NCI-H82 treated with DMSO at 0.1 percent for 48 hours (cell line): ENCODE measurements around the gene SCAF1.
A peak's percentile ranks its signal among the peaks of the same experiment; 100 is the strongest.

Source experiments
- DNase-seq: peaks from one replicate; lab custom pipeline; 2025; ENCODE audit not compliant: unreplicated experiment; lab: John Stamatoyannopoulos, UW

Gene SCAF1

DNA sequence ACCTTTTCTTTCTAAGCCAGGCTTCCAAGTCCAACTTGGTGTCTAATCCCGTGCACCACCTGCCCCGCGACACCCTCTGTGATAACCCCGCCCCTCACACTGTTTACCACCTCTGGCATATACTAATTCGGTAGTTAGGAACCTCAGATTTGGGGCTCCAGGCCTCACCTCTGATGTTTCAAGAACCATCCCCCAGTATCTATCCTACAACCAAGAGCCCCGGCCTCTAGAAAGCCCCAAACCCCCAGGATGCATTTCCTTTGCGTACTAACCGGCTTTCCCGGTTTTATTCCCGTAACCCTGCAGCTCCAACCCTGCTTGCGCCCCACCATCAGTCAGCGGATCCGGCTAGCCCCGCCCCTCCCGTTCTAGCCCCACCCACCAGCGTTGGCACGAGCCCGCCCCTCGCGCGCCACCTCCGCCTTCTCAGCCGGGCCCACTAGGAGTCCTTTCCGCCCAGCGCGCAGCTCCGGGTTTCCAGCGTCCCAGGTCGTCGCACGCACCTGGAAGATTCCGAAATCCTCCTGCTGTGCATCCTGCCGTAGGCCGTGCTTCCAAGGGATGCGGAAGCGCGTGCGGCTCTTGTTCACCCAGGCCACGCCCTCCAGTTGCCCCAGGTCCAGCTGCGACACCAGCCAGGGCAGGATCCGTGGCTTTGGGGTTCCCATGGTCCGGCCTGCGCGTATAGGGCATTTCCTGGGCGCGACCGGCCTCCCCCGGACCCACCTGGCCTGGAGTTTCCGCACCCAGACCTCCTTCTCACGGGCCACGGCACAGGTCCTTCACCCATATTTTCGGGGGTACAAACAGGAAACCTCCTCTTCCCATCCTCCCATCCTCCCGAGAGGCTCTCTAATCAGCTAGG lies 22.4 kb downstream of the SCAF1 start:
- DNase-seq = peak; percentile 73

- no peak for DNase-seq
Observed at GRCh38 chr19:49665036-49665350, 23.0 kb downstream of the SCAF1 start.

DNA sequence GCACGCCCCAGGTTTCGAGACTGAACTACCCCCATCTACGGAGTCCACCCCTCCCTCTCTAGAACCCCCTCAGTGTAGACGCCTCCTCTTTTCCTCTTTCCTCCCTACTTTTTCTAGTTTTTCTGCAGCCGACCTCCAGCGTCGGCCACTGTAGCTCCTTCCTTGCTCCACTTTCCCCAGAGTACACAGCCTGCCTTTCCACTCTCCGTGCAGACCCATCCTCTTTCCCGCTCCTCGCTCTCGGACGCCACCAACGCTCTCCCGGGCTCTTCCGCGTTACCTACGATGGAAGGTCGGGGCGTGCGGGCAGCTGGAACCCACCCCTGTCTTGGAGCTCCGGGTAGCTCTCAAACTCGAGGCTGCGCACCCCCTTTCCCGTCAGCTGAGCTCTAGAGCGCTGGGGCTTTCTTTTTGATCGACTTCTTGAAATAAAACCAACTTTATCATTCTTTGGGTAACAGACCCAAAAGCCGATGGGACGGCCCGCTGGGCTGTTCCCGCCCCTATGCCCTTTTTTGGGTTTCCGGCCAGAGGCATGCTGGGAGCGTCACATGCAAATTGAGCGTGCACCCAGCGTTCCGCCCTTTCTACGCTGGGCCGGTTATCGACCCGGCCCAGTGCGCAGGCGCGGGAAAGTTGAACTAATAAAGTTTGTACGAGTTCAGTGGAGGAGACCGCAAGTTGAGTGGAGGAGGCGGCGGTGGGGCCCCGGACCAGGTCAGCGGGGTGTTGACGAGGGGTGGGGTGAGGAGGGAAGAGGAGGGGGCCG lies 23.5 kb downstream of the SCAF1 start, which contains the start of the genes BCL2L12 and IRF3:
TSS of gene BCL2L12 (plus strand) at position 583 of the 769 bp plus-strand sequence. CDS start 760 bp downstream, outside the sequence.
TSS of gene IRF3 (minus strand) at position 507 of the 769 bp plus-strand sequence. CDS start 1,019 bp downstream, outside the sequence.
- peak; percentile 85 for DNase-seq

DNA sequence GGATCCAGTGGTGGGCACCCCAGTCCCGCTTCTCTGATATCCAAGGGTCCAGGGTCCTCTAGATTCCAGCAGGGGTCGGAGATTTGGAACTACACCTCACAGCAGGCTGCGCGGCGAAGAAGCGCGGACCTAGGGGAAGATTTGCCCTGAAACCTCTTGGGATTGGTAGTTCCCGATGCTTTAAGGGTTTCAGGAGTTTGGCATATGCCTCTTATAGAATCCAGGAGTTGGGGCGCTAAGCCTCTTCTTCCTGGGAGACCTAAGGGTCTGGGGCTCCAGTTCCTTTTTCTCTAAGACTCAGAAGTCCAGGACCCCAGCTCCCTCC lies 24.1 kb downstream of the SCAF1 start:
- DNase-seq = no peak

DNA sequence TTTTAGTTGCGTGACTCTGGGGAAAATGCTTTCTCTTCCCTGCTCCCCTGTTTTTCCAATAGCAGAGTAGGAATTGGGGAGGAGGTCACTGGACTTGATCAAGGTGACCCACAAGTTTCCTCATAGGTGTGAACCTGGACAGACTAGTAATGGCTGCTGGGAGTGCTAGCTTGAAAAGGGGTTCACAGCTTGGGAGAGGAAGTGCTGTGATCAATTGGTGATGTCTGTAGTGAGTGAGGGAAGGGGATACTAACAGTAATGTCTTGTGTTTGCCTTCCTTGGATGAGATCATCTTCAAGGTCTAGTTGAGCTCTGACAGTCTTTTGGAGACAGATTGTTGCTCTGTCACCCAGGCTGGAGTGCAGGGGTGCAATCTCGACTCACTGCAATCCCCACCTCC lies 25.5 kb downstream of the SCAF1 start:
- DNase-seq = no peak

GRCh38 chr19:49669516-49669915 lies 27.5 kb downstream of the SCAF1 start:
- no peak for DNase-seq

- peak; percentile 92 for DNase-seq
Observed at GRCh38 chr19:49672131-49672919, 30.3 kb downstream of the SCAF1 start.

DNA sequence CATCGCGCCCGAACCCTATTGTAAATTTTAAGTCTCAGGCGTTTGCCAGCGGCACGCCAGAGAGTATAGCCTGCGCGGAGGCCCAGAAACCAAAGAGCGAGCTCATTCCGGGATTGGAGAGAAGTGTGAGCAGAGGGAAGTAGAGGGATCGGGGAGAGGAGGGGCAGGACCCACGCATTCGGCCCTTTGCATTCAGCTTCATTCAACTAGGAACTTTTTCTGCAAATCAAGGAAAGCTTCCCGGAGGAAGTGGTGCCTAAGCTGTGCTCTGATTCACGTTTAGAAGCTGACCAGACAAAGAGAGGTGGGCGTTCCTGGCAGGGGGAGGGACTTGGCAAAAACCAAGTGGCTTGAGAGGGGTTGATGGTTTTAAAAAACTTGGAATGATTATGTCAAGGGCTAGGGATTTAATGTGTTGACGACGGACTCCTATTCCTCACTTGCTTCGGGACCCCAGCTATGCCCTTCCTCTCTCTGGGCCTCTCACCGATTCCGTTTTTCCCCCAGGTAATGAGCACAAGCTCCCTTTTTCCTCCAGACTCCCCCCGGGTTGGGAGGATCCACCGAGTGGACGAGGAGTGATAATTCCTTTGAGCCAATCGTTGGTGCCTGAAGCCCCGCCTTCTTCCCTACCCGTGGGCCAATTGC lies 34.3 kb downstream of the SCAF1 start:
- DNase-seq = peak; percentile 89

- peak; percentile 100 for DNase-seq
Observed at GRCh38 chr19:49676784-49677230, 34.8 kb downstream of the SCAF1 start.

- no peak for DNase-seq
Observed at GRCh38 chr19:49677231-49677900, 35.4 kb downstream of the SCAF1 start, which contains the start of gene PRMT1. TSS of gene PRMT1 (plus strand) at chr19:49677271. CDS start at chr19:49677281, 10 bp downstream.

DNA sequence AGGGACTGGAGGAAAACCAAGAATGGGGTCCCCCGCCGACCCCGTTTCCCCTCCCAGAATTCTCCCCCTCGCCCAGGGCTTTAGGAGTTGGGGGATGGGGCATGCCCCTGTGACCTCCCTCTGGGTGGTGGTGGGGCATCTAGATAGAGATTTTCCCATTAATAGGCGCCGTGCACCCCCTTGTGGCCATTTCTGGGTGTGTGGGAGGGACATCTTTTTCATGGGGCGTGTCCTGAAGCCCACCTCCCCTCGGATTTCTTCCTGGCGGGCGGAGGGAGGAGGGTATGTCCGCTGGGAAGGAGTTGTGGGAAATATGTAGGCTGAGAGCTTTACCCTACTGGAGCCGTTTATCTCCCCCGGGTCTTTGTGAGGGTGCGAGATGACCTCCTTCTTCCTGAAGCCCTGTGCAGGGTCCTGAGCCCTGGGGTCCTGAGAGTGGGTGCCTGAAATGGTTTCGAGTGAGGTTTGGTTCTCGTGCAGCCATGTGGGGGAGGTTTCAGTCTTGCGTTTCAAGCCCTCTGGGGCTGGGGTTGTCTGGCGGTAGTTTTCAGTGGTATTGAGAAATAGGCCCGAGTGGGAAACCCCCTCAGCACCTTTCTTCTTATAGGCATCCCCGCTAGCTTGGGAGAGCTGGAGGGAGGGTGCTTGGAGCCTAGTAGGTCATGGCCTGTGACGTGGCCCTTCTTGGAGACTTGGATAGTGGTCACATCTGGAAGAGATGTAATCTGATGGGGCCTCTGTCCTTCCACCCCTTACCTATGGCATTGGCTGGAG lies 36.1 kb downstream of the SCAF1 start:
- peak; percentile 61 for DNase-seq

GRCh38 chr19:49678985-49679770 lies 37.2 kb downstream of the SCAF1 start:
- peak; percentile 81 for DNase-seq

DNA sequence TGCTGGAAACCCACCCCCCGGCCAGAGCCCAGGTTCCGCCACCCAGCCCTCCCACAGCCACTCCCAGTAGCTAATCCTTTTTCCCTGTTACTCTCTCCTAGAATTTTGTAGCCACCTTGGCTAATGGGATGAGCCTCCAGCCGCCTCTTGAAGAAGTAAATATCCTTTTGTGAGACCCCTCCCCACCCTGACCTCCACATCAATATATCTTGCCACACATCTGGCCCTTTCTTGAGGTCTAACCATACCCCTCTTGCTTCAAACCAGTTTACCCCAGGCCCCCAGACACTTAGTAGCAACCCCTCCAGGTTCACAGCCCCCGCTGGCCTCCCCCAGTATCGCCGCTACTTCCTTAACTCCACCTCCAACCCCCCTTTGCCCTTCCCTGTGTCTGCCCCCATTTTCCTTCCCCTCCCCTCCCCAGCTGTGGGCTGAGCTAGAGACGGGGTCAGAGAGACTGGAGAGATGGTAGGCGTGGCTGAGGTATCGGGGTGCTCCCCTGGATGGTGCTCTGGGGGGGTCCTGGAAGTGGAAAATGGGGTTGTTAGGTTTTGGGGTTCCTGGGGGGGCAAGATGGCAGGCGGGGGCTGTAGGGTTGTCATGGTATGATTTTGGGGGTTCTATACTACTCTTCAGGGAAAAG lies 37.9 kb downstream of the SCAF1 start:
- DNase-seq = peak; percentile 92

DNA sequence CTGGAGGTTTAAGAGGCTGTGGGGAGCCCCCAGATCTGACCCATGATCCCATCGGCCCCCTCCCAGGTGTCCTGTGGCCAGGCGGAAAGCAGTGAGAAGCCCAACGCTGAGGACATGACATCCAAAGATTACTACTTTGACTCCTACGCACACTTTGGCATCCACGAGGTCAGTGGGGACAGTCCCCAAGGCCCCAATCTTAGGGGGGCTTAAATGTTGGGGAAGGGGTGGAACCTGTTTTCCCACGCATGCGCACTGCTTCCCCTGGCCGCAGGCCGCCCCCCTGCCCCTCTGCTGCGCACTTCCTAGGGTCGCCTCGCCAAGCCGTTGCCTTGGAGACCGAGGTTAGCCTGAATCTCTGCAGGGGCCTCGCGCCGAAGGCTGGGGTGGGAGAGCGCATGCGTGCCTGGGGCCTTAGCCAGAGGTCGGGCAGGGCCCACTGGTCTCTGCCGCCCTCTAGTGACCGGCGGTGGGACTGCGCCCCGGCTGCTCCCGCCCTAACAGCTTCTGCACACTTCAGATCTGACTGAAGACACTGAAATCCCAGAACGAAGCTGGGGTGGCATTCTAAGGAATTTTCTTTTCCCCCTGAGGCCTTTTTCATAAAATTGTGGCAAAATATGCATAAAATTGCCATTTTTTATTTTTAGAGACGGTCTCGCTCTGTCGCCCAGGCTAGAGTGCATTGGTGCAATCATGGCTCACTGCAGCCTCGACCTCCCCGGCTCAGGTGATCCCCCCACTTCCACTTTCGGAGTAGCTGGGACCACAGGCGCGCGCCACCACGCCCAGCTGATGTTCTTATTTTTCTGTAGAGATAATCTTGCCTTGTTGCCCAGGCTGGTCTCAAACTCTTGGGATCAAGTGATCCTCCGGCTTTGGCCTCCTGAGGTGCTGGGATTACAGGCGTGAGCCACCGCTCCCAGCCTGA lies 38.7 kb downstream of the SCAF1 start:
- peak; percentile 84 for DNase-seq

GRCh38 chr19:49681830-49682229 lies 39.8 kb downstream of the SCAF1 start:
- no peak for DNase-seq

GRCh38 chr19:49682274-49682673 lies 40.3 kb downstream of the SCAF1 start:
- no peak for DNase-seq

DNA sequence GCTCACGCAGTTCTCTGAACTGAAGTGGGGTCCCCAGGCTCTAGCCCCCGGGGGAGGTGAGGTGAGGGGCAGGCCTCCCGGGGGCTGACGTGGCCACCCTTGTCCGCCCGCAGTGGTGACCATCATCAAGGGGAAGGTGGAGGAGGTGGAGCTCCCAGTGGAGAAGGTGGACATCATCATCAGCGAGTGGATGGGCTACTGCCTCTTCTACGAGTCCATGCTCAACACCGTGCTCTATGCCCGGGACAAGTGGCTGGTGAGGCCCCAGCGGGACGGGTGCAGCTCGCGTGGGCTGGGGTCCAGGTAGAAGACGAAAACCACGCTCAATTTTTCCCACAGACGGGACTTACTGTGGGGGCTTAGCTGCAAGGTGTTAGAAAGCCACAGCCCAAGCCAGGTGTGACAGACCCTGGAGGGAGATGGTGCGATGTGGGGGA lies 41.8 kb downstream of the SCAF1 start:
- no peak for DNase-seq
